NCI-H2171 treated with DMSO at 0.1 percent for 48 hours (cell line): ENCODE data around the gene FHL3.
"Not testable (repeated sequence)": the region's sequence is repeated elsewhere in the genome, so short reads cannot be mapped to it uniquely, and the experiment has no call there.

Experiments used
- DNase-seq: peaks from one replicate; lab custom pipeline; 2025; lab: John Stamatoyannopoulos, UW

The FHL3 gene

GRCh38 chr1:37989361-37989930 lies 15.9 kb downstream of the FHL3 start:
- no peak for DNase-seq

GRCh38 chr1:37987679-37988078 lies 17.6 kb downstream of the FHL3 start:
- no peak for DNase-seq

GRCh38 chr1:37983546-37983945 lies 21.8 kb downstream of the FHL3 start:
- no peak for DNase-seq

GRCh38 chr1:37978541-37978940 lies 26.8 kb downstream of the FHL3 start:
- DNase-seq: no peak

GRCh38 chr1:37975083-37975482 lies 30.2 kb downstream of the FHL3 start:
- DNase-seq: peak; percentile 63

- no peak for DNase-seq
Measured at GRCh38 chr1:37974567-37974966, 30.7 kb downstream of the FHL3 start.

- not testable (repeated sequence) for DNase-seq
Measured at GRCh38 chr1:37973684-37974083, 31.6 kb downstream of the FHL3 start.

GRCh38 chr1:37965301-37965700 lies 40.0 kb downstream of the FHL3 start:
- no peak for DNase-seq

- not testable (repeated sequence) for DNase-seq
Measured at GRCh38 chr1:37964106-37964505, 41.2 kb downstream of the FHL3 start.

GRCh38 chr1:37958690-37959089 lies 46.6 kb downstream of the FHL3 start:
- no peak for DNase-seq

GRCh38 chr1:37955685-37956084 lies 49.6 kb downstream of the FHL3 start:
- DNase-seq: no peak

- DNase-seq: peak; percentile 54
Measured at GRCh38 chr1:37954316-37954971, 50.9 kb downstream of the FHL3 start.

GRCh38 chr1:37952738-37953137 lies 52.6 kb downstream of the FHL3 start:
- no peak for DNase-seq

GRCh38 chr1:37951783-37952624 lies 53.3 kb downstream of the FHL3 start:
- no peak for DNase-seq

- no peak for DNase-seq
Measured at GRCh38 chr1:37951041-37951782, 54.1 kb downstream of the FHL3 start.

GRCh38 chr1:37949524-37950152 lies 55.7 kb downstream of the FHL3 start:
- no peak for DNase-seq

- DNase-seq: no peak
Measured at GRCh38 chr1:37948841-37949240, 56.5 kb downstream of the FHL3 start.

GRCh38 chr1:37948166-37948565 lies 57.1 kb downstream of the FHL3 start:
- no peak for DNase-seq

GRCh38 chr1:37947364-37947763 lies 58.0 kb downstream of the FHL3 start:
- DNase-seq: no peak
